Measurements from ENCODE around the gene SALL1.

- TF ChIP-seq, protein P1, sequence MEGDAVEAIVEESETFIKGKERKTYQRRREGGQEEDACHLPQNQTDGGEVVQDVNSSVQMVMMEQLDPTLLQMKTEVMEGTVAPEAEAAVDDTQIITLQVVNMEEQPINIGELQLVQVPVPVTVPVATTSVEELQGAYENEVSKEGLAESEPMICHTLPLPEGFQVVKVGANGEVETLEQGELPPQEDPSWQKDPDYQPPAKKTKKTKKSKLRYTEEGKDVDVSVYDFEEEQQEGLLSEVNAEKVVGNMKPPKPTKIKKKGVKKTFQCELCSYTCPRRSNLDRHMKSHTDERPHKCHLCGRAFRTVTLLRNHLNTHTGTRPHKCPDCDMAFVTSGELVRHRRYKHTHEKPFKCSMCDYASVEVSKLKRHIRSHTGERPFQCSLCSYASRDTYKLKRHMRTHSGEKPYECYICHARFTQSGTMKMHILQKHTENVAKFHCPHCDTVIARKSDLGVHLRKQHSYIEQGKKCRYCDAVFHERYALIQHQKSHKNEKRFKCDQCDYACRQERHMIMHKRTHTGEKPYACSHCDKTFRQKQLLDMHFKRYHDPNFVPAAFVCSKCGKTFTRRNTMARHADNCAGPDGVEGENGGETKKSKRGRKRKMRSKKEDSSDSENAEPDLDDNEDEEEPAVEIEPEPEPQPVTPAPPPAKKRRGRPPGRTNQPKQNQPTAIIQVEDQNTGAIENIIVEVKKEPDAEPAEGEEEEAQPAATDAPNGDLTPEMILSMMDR (IDR thresholded peaks at IDR 0.05; ENCODE audit: low read depth, low read length): no peak
- TF ChIP-seq EZH2phosphoT487 (IDR thresholded peaks at IDR 0.05; ENCODE audit: low read depth): no peak
Measured at GRCh38 chr16:51149251-51149661, 1.8 kb downstream of the SALL1 start.

Data from OCI-LY3 (cell line).